HG02973 (cell line): ENCODE measurements around the gene INPP5E.

ENCODE experiments used
- ATAC-seq: cut with Tn5 transposase; IDR thresholded peaks from one replicate; pipeline ENCODE4 v1.9.1; 2021; ENCODE audit warnings: moderate library complexity; ENCODE audit not compliant: unreplicated experiment

INPP5E gene

DNA sequence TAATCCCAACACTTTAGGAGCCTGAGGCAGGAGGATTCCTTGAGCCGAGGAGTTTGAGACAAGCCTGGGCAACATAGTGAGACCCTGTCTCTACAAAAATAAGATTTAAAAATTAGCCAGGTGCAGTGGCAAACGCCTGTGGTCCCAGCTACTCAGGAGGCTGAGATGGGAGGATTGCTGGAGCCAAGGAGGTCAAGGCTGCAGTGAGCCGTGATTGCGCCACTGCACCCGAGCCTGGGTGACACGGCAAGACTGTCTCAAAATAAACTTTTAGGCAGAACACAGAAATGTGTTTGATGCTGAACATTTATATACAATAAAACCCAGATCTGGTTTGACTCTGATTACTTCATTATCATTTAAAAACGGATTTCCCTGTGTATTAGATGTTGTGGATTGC lies 34.2 kb downstream of the INPP5E start:
- no peak for ATAC-seq

DNA sequence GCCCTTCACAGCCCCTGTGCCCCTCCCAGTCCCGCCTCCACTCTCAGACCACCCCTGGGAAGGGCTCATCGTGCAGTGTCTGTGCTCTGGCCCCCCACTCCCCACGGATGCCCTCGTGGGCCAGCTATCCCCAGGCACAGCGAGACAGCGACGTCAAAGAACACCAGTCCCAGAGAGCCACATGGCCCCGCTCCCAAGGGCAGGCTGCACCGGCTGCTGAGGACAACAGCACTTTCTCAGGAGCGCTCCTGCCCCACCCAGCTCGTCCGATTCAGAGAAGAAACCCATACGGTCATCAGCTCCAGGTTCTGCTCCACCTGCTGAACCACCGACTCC lies 34.9 kb downstream of the INPP5E start:
- no peak for ATAC-seq

GRCh38 chr9:136403915-136404800 lies 35.5 kb downstream of the INPP5E start:
- no peak for ATAC-seq

- ATAC-seq: peak; percentile 25
These were observed 36.1 kb downstream of the INPP5E start for GRCh38 chr9:136403538-136403914.

DNA sequence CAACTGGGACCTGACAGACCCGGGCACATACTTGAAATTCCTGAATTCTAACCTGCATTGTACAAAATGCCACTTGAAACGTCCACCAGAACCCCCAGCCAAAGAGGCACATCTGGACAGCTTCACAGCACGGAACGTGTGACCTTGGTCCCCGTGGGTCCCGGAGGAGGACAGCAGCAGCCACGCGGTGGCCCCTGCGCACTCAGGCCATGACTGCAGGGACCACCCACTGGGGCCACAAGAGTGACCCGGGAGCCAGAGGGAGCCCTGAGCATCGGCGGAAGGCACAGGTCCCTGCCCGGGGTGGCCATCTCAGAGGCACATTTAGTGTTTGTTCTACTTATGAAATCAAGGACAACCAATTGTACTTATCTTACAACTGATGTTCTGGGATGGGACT lies 37.6 kb downstream of the INPP5E start:
- ATAC-seq: no peak

DNA sequence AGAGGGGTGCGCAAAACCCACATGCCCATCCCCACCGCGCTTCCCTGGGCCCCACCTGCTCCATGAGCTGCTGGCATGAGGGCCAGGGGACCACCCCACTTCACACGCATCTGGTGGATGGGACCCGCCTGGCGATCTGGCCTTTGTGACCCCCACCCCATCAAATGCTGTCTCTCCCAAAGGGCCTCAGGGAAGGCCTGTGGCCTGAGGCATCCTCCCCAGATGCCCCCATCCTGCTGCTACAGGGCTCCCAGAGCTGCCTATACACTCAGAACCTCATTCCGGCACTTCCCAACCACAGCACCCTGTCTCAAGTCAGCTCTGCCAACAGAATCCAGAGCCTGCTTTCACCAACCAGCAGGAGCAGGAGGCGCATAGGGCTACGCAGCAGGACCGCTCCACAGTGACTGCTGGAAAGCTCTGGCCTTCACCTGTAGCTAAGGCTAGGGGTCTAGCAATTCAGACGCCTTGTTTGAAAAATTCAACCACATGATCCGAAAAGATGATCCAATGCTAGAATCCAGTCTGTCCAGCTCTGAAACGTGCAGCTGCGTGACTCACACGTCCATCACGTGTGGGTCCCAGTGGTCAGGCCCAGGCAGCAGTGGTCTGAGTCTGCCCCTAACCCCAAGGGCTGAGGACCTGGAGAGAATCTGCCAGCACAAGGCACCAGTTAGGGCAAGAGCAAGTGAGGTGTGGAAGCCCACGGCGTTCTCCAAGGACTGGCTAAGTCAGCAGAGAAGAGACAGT lies 38.3 kb downstream of the INPP5E start:
- ATAC-seq: no peak

DNA sequence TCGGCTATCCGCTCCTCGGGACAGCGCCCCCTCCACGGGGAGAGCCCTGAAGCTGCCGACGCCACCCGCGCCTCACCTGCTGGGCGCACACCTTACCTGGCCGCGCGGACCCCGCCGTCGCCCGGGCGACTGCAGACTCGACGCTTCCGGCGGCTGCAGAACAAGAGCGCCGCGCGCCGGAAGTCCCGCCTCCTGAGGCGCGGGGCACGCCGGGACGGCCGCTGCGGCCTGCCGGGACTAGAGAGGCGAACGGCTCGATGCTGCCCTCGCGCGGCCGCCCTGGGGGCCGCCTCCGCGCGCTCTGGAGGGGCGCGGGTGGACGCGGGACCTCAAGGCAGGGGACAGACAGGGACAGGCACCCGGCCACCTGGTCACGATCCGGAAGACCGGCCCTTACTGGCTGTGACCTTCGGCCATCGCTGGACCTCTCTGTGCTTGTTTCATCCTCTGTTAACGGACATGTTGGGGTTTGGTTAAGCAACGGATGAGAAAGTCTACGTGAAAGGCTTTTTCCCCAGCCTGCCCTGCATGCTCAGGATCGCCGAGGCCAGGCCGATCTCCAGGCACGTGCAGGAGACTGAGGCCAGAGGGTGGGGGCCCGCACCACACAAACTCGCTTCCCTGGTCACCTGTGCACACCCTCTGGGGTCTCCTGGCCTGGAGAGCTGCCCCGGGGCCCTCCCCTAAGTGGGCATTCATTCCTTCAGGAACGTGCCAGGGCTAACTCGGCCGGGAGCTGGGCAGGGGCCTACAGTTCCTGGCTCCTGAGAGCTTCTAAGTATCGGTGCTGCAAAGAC lies 39.4 kb downstream of the INPP5E start, which contains the start of gene SNAPC4:
Gene SNAPC4 (minus strand): TSS at position 133 of the 797 bp plus-strand sequence. CDS start 1,742 bp downstream, outside the sequence.
- ATAC-seq: peak; percentile 51

DNA sequence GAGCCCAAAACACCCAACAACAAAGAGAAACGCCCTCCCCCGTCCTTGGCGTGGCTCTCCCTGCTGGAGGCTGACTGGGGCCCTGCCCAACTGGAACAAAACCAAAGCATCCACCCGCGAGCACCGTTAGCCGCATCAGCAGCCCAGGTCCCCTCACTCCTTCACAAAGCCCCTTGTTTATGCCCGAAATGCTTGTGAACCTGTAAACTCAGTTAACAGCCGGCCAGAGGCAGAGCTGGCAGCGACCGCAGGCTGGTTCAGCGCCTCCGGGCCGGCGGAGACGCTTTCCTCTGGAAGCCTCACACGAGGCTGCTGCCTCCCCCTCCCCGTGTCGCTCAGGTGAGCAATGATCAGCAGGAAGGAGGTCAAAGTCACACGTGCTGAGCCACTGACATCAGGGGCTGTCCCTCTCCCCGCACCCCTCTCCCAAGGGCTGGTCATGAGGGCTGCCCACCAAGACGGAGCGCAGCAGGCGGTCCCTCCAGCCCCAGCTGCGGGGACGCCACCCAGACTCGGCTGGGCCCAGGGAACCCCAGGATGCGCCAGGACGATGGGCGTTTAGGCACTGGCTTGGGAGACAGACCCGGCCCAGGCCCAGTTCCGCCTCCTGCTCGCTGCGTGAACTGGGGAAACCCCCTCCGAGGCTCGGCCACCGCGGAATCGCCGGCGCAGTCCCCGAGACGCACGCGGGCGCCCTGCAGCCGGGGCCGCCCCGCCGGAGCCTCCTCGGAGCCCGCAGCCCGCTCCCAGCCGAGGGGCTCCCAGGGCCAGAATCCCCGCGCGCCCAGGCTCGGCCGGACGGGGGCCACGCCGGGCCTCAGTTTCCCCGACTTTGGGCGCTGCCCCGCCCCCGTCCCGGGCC lies 40.2 kb downstream of the INPP5E start:
- peak; percentile 26 for ATAC-seq

GRCh38 chr9:136398286-136398685 lies 41.4 kb downstream of the INPP5E start:
- no peak for ATAC-seq

GRCh38 chr9:136397643-136398042 lies 42.0 kb downstream of the INPP5E start:
- ATAC-seq: no peak

GRCh38 chr9:136396219-136396515 lies 43.5 kb downstream of the INPP5E start:
- no peak for ATAC-seq

GRCh38 chr9:136395345-136396218 lies 44.1 kb downstream of the INPP5E start:
- no peak for ATAC-seq

GRCh38 chr9:136395020-136395340 lies 44.7 kb downstream of the INPP5E start:
- no peak for ATAC-seq

DNA sequence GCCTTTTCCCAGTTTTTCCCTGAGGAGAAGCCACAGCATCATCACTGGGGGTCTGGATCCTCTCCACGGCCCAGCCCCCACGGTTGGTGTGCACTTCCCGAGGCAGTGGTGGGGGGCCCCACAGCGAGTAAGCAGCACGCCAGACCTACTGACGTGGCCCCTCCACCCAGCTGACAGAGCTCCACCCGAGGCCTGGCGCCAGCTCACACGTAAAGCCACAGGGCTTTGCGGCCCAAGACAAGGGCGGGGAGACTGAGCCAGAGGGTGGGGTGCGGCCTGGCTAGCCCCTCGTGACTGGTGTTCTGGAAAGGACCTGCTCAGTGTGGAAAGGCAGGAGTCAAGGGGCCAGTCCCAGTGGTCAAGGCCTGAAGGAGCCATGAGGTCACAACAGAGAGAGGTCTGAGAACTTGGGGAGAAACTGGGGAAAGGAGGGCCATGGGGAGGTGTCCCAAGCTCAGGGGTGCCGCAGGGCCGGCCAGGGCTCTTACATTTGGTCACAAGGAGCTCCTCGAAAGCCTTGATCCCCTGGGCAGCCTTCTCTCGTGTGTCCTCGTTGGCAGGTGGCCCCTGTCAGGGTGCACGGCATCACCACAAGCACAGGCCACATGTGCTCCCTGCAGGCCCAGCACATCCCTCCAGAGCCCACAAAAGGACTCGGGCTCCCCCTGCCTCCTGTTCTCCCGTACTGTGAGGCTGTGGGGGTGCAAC lies 45.2 kb downstream of the INPP5E start:
- ATAC-seq: no peak

DNA sequence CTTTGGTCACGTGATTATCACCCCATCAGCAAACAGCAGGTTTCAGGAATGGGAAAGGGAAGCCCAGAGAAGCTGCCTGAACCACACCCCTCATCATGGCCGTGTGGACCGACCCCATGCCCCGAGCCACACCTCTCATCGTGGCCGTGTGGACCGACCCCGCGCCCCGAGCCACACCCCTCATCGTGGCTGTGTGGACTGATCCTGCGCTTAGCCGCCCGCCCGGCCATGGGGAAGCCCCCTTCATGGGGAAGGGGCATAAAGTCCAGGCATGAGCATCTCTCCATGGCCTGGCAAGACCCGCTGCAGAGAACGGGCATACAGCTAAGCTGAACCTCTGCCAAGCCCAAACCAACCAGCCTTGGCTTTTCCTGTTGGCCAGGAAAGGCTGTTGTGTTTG lies 46.1 kb downstream of the INPP5E start:
- no peak for ATAC-seq

GRCh38 chr9:136392538-136393449 lies 46.9 kb downstream of the INPP5E start:
- no peak for ATAC-seq

GRCh38 chr9:136391737-136392537 lies 47.7 kb downstream of the INPP5E start:
- ATAC-seq: no peak
